GM19025 (cell line): ENCODE results near the gene OR2T10.
"Not testable (repeated sequence)": the region's sequence is repeated elsewhere in the genome, so short reads cannot be mapped to it uniquely, and the experiment has no call there.

Experiments used
- ATAC-seq: cut with Tn5 transposase; IDR thresholded peaks from one replicate; pipeline ENCODE4 v1.9.1; 2021; ENCODE audit warnings: mild to moderate bottlenecking, low read depth, moderate library complexity; ENCODE audit not compliant: unreplicated experiment

OR2T10 gene

DNA sequence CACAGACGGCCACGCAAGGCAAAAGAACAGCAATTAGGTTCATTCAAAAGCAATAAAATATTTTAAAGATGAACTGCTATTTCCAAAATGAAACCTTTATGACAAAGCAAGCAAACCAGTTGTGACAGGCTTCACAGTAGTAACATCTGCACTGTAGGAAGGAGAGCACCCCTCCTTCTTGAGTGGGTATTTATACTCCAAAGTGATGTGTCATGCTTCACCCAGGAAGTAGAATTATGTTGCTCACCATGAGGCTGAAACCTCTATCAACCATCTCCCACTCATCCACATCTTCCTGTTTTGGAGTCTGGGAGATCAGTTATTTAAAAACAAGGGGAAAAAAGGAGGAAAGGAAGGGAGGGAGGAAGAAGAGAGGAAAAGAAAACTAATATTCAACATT, 885 bp downstream of the OR2T10 start:
- ATAC-seq: no peak

DNA sequence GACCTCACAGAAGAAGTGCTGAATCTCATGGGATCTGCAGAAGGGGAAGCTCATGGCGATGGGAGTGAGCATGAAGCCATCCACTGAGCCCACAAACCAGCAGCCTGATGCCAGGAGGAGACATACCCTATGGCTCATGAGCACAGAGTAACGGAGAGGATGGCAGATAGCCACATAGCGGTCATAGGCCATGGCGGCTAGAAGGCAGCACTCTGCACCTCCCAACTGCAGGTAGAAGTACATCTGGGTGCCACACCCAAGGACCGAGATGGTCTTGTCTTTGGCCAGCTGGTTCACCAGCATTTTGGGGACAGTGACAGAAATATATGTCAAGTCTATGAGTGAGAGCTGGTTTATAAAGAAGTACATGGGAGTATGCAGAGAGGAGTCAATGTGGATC, 4.3 kb downstream of the OR2T10 start:
- ATAC-seq: no peak

DNA sequence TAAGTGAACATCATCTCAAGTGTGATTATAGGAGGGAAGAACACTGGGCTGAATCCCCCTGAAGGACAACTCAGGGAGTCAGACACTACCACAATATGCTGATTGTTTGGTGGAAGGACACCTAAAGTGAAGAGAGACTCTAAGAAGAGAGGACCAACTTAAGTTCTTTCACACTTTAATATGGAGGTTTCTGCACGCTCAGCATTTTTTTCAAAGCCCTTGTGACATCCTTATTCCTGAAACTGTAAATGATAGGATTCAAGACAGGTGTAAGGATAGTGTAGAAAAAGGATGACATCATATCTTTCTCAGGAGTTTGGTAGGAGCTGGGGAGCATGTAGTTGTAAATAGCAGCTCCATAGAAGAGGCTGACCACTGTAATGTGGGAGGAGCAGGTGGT, 4.8 kb downstream of the OR2T10 start:
- no peak for ATAC-seq

DNA sequence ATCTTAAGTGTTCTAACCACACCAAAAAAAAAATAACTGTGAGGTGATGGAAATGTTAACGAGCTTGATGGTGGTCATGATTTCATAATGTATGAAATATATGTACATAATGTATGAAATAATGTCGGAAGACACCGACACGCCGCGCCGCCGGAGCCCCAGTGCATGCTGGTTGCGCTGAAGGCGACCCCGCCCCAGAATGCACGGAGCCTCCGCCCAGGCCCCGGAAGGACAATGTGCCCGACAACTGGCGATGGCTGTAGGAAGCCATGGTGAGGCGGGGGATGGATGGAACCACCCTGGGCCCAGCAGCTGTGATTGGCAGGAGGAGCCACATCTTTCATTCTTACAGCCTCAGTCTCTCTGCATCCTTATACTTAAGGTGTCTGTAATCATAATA, 7.4 kb downstream of the OR2T10 start:
- no peak for ATAC-seq

DNA sequence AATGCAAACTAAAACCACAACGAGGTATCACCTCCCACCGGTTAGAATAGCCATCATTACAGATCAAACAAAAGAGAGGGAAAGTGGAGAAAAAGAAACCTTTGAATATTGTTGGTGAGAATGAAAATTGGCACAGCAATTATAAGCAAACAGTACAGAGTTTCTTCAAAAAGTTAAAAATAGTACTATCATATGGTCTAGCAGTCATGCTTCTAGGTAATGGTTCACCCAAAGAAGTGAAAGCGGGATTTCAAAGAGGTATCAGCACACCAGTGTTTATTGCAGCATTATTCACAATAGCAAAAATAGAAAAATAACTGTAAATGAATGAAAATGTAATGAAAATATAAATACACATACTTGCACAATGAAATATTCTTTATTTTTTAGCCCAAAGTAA, 8.2 kb downstream of the OR2T10 start:
- no peak for ATAC-seq

DNA sequence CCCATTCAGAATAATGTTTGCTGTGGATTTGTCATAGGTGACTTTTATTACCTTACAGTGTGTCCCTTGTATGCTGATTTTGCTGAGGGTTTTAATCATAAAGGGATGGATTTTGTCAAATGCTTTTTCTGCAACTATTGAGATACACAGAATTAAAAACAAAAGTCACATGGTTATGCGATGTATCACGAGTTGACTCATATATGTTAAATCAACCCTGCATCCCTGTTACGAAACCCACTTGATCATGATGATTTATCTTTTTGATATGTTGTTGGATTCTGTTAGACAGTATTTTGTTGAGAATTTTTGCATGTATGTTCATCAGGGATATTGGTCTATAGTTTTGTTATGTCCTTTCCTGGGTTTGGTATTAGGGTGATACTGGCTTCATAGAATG, 12.2 kb downstream of the OR2T10 start:
- ATAC-seq: no peak

DNA sequence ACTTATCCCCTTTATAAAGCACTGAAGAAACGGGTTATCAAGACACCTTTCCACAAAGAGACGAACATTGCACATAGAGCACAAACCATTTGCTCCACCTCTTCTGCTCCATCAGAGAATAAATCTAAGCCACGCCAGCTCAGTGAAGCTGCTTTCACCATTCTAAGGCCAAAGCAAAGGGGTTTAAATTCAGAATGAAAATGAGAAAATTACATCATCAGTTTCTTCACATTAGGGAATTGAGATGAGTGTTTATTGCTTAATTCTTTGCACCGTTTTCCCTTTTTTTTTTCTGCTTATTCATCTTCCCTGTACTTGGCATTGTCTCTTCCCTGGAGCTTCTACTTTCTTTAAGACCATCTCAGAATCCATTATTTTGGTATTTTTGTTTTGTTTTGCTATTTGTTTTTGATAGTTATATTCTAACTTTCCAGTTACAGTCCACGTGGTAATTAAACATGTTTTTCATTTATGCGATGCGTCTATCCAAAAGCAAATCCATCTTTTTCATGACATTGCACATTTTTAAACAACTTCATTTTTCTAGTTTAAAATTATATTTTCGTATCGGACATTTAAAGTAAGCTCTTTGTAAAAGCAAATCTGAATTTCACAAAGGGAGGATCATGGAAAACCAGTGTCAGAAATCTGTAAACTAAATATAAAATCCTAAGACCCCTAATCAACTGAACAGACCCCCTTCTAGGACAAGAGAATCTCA, 21.1 kb downstream of the OR2T10 start:
- ATAC-seq: no peak

DNA sequence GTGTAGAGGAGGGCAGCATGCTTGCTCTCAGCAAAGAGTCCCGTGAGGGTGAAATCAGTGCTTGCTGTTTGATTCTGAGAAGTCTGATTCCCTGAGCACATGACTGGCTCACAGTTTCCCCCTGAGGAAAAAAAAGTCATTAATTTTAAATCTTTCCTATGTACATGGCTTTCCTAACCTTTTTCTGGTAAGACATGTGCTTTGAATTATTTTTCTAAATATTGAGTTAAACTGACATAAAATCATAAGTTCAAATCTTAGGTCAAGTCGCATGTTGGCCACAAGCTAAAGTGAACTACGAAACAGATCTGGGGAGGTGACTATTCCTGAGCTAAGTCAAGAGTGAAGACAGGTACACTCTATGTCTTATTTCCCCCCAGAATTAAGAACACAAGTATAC, 22.8 kb downstream of the OR2T10 start, which contains the start of gene OR2T34:
TSS of gene OR2T34 (minus strand) at position 101 of the 400 bp plus-strand sequence. CDS start at position 101, 0 bp downstream.
- not testable (repeated sequence) for ATAC-seq

DNA sequence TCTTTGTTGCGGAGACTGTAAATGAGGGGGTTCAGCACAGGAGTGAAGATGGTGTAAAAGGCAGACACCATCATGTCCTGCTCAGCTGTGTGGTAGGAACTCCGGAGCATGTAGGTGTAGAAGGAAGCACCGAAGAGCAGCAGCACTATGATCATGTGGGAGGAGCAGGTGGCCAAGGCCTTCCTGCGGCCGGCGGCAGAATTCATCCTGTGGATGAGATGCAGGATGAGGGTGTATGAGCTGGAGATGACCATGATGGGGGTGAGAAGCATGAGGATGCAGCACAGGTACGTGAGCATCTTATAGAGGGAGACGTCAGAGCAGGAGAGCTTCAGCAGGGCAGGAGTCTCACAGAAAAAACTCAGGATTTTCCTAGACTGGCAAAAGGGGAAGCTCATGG, 23.6 kb downstream of the OR2T10 start:
- not testable (repeated sequence) for ATAC-seq

DNA sequence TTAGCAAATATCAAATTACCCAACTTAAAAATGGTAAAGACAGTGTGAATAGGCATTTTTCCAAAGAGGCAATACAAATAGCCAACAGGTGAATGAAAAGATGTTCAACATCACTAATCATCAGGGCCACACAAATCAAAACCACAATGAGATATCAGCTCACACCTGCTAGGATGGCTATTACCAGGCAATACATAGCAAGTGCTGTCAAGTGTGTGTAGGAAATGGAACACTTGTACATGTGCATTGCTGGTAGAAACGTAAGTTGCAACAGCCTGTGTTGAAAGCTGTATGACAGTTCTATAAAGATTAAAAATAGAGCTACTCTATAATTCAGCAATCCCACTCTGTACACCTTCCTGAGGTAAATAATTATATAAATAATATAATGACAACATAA, 25.5 kb downstream of the OR2T10 start:
- not testable (repeated sequence) for ATAC-seq

DNA sequence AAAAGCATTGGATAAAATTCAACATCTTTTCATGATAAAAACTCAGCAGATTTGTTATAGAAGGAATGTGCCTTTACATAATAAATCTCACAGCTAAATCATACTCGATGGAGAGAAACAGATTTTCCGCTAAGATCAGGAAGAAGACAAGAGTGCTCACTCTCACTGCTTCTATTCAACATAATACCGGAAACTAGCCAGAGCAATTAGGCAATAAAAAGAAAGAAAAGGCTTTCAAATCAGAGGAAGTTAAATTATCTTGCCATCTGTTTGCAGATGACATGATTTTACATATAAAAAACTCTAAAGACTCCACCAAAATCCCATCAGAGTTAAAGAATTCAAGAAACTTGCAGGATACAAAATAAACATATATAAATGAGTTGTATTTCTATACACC, 26.7 kb downstream of the OR2T10 start:
- not testable (repeated sequence) for ATAC-seq

DNA sequence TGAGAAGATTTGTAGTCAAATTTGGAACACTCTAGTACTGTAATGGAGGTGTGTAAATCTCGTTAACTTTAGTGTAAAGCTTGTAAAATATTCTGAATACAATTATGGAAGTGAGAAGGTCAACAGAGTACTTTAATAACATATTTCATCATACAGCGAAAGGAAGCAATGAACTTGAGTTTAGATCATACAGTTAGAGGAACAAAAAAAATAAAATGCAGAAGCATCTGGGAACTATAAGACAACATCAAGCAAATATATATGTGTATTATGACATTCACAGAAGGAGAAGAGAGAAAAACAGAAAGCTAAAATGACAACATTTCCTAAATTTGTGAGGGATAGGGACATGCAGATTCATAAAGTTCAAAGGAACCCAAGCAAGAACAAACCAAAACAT, 28.5 kb downstream of the OR2T10 start:
- not testable (repeated sequence) for ATAC-seq

DNA sequence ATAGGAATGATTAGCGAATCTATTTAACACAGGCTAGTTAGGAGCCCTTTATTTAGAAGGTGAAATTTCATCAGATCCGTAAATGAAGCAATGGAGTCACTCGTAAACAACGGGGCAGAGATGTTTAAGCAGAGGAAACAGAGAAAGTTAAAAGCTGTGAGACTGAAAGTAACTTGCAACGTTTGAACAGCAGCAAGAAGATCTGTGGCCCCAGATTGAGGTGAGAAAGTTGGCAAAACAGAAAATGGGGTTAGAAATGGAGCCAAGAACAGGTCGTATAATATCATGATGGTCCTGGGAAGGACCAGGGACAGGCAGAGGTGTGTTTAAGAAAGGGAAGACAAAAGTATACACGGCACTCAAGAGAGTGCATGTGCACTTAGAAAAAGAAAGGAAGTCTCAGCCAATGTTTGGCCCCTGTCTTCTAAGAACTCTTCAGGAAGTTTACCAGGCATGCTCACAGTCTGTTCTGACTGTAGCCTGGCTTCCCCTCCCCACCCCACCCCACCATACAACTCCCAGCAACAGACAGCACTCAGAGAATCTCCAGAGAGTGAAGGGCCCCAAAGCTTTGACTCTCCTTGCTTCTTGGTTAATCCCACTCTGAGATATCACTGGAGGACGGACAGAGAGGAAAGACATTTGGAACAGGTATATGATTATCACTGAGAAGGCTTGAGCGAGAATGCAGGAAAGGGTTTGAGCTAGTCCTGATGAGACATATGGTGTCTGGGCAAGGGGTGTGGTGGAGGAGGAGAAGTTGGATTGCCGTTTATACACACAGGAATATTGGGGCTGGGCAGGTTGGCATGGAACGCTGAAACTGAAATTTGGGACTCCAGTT, 31.7 kb downstream of the OR2T10 start:
- ATAC-seq: peak; percentile 62

DNA sequence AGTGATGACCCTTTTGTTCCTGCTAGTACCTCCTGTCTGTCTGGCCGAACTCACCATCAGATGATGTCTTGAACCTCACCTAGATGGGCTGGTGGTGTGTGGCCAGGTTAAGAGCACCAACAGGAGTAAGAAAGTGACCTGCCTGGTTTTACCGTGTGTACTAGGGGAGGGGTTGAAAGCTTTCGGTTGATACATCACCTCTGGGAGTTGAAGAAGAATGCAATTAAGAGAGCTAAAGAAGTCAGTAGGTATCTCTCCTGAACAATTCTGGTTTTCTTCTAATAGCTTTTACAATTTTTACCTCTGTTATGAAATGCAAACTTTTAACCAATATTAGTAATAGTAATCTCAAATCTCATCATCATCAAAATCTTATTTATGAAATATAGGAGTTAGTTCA, 34.8 kb downstream of the OR2T10 start, which contains the start of gene OR2T29:
TSS of gene OR2T29 (minus strand) at position 101 of the 400 bp plus-strand sequence. CDS start 3,281 bp downstream, outside the sequence.
- not testable (repeated sequence) for ATAC-seq

DNA sequence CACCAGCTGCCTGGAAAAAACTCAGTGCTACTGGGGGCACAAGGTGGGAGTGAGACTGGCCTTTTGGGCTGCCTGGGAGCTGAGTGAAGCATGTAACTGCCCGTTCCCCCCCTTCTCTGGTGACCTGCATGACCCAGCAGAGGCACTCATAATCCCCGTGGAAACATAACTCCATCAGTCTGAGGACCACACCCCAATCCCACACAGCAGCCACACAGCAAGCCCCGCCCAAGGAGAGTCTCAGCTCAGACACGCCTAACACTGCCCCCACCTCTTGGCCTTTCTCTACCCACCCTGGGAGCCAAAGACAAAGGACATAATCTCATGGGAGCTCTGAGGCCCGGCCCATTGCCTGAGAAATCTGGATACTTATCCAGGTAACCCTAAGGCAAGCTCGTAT, 46.5 kb downstream of the OR2T10 start:
- ATAC-seq: not testable (repeated sequence)

DNA sequence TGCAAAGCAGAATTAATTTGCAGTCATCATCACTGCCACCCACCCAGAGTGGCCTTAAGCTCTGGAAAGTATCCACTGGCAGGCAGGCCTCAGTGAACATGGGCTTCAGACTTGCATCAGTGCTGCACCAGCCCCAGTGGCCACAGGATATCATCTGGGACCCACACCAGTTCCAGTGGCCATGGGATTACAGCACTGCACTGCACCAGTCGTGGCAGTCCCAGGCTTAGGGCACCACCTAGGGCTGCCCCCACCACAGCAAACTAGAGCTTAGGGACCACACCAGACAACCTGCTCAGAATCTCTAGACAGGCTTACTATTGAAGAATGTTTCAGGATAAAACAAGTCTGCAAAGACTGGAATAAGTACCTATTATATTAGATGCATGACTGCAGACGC, 50.1 kb downstream of the OR2T10 start:
- not testable (repeated sequence) for ATAC-seq
